ENCODE measurements around the gene NEIL1. TPM values are rescaled to one million over a fixed set of nuclear protein-coding genes. Genes with fewer than 3 reads are reported as not detected.
"Not testable (repeated sequence)": the region's sequence is repeated elsewhere in the genome, so short reads cannot be mapped to it uniquely, and the experiment has no call there.

Gene NEIL1
- polyA plus RNA-seq, 1 experiment = 1.1 TPM

GRCh38 chr15:75380773-75381172 lies 33.9 kb downstream of the NEIL1 start:
- no peak for DNase-seq (ENCODE audit: low read depth, low spot score)
- no peaks in the 10 kb centered on the region for H3K9me3 ChIP-seq (ENCODE audit: control insufficient read depth, insufficient read depth, low read length)
- no peak overlapping the region for H3K4me3 ChIP-seq (ENCODE audit: low read depth, low read length)
- no peaks in the 10 kb centered on the region for H3K27me3 ChIP-seq (ENCODE audit: control insufficient read depth, insufficient read depth, low read length)
- ChIA-PET CTCF (interaction anchor here (0.7 kb wide), 1 partner anchor 267 kb away, joined by 4 read pairs; no protein-coding TSS in a partner anchor), POLR2A (no interaction called here)
- TF ChIP-seq, protein P1, sequence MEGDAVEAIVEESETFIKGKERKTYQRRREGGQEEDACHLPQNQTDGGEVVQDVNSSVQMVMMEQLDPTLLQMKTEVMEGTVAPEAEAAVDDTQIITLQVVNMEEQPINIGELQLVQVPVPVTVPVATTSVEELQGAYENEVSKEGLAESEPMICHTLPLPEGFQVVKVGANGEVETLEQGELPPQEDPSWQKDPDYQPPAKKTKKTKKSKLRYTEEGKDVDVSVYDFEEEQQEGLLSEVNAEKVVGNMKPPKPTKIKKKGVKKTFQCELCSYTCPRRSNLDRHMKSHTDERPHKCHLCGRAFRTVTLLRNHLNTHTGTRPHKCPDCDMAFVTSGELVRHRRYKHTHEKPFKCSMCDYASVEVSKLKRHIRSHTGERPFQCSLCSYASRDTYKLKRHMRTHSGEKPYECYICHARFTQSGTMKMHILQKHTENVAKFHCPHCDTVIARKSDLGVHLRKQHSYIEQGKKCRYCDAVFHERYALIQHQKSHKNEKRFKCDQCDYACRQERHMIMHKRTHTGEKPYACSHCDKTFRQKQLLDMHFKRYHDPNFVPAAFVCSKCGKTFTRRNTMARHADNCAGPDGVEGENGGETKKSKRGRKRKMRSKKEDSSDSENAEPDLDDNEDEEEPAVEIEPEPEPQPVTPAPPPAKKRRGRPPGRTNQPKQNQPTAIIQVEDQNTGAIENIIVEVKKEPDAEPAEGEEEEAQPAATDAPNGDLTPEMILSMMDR (IDR thresholded peaks at IDR 0.05; ENCODE audit: low read depth, low read length) = no peak
- no peak overlapping the region for H3K27ac ChIP-seq (ENCODE audit: low read depth, low read length)

- DNase-seq (ENCODE audit: low read depth, low spot score); H3K27me3 ChIP-seq (ENCODE audit: control insufficient read depth, insufficient read depth, low read length); POLR2A ChIA-PET; CTCF ChIA-PET; H3K4me3 ChIP-seq (ENCODE audit: low read depth, low read length); H3K9me3 ChIP-seq (ENCODE audit: control insufficient read depth, insufficient read depth, low read length); H3K27ac ChIP-seq (ENCODE audit: low read depth, low read length): not testable (repeated sequence)
These were observed 37.1 kb downstream of the NEIL1 start for GRCh38 chr15:75383986-75384385.

DNA sequence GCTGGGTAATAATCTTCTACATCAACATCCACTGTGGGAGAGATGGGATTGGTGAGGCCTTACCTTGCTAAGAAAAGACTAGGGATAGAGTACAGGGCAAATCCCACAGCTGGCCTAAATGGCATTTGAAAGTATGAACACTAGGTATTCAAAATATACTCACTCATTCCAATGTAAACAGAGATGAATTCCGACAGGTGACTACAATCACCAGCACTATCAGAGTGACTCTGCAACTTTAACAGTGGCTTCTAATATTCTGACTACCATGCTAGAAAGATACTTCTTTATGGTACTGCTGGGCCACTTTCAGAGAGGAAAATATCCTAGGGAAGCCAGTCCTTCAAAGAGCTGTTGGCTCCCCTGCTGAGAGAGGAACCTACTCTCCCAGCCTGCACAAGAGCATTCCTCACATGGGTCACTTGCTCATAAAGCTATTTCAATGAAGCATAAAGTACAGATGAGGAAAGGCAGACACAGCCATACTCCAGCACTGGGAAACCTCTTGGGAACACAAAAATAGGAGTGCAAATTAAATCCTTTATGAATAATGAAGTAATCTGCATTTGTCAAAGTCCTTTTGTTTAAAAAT lies 43.0 kb downstream of the NEIL1 start:
- TF ChIP-seq, protein P1 (IDR thresholded peaks at IDR 0.05; ENCODE audit: low read depth, low read length) = no peak
- POLR2A ChIA-PET = no interaction called here
- CTCF ChIA-PET = no interaction called here
- Histone ChIP-seq H3K27me3 (ENCODE audit: control insufficient read depth, insufficient read depth, low read length) (no peaks in the 10 kb centered on the region), H3K27ac (ENCODE audit: low read depth, low read length) (no peak overlapping the region), H3K4me3 (ENCODE audit: low read depth, low read length) (no peak overlapping the region), H3K9me3 (ENCODE audit: control insufficient read depth, insufficient read depth, low read length) (no peaks in the 10 kb centered on the region)
- no peak for DNase-seq (ENCODE audit: low read depth, low spot score)

DNA sequence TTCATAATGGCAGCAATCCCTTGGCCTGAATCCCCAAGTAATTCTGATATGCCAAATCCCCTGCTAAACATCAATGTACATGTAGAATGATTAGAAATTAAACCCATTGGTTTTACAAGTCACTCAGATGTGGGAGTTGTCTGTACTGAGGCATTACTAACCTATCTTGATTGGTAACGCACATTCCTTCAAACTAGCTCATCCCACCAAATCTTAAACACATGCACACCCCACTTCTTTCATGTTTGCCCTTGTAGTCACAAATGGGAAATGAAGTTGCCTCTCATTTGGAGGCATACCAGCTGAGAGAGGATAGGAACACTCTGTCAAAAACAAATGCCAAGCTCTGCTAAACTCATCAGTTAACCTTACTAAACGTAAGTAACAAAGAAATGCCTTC lies 50.7 kb downstream of the NEIL1 start:
- TF ChIP-seq, protein P1 (IDR thresholded peaks at IDR 0.05; ENCODE audit: low read depth, low read length) = no peak
- POLR2A ChIA-PET = no interaction called here
- H3K27ac ChIP-seq (ENCODE audit: low read depth, low read length) = no peak overlapping the region
- H3K4me3 ChIP-seq (ENCODE audit: low read depth, low read length) = no peak overlapping the region
- CTCF ChIA-PET = interaction anchor here (0.7 to 1.1 kb wide), 2 partner anchors 29 to 405 kb away, joined by 3 to 5 read pairs; partner anchors contain the start of gene MAN2C1
- DNase-seq (ENCODE audit: low read depth, low spot score) = no peak
- no peaks in the 10 kb centered on the region for H3K9me3 ChIP-seq (ENCODE audit: control insufficient read depth, insufficient read depth, low read length)
- H3K27me3 ChIP-seq (ENCODE audit: control insufficient read depth, insufficient read depth, low read length) = no peaks in the 10 kb centered on the region

- ChIA-PET CTCF (interaction anchor here (0.6 kb wide), 2 partner anchors 48 to 705 kb away, joined by 3 read pairs; partner anchors contain the start of gene SIN3A), POLR2A (no interaction called here)
- Histone ChIP-seq H3K9me3 (ENCODE audit: control insufficient read depth, insufficient read depth, low read length) (no peaks in the 10 kb centered on the region), H3K27ac (ENCODE audit: low read depth, low read length) (no peak overlapping the region), H3K4me3 (ENCODE audit: low read depth, low read length) (no peak overlapping the region), H3K27me3 (ENCODE audit: control insufficient read depth, insufficient read depth, low read length) (no peaks in the 10 kb centered on the region)
- DNase-seq (ENCODE audit: low read depth, low spot score) = no peak
- TF ChIP-seq, protein P1 (IDR thresholded peaks at IDR 0.05; ENCODE audit: low read depth, low read length) = no peak
These were observed 57.1 kb downstream of the NEIL1 start for GRCh38 chr15:75403892-75404291.

Other genes starting within 250 kb of the NEIL1 start
- gene C15orf39, start 145.2 kb upstream of the NEIL1 start, polyA plus RNA-seq (2011; rRNA removed) = 2.1 and 3.3 TPM in 2 replicates
- gene GOLGA6C, start 88.7 kb upstream of the NEIL1 start, polyA plus RNA-seq (2011; rRNA removed) = not detected in 2 replicates
- gene GOLGA6D, start 64.2 kb upstream of the NEIL1 start, polyA plus RNA-seq (2011; rRNA removed) = not detected in 2 replicates
- gene COMMD4, start 11.0 kb upstream of the NEIL1 start, polyA plus RNA-seq (2011; rRNA removed) = 52.4 and 73.4 TPM in 2 replicates
- gene MAN2C1, start 21.6 kb downstream of the NEIL1 start, polyA plus RNA-seq (2011; rRNA removed) = 32.5 and 37.9 TPM in 2 replicates
- gene SIN3A, start 104.7 kb downstream of the NEIL1 start, polyA plus RNA-seq (2011; rRNA removed) = 27.4 and 28.0 TPM in 2 replicates
- 49.6 TPM in 2 replicates for gene PTPN9, start 232.3 kb downstream of the NEIL1 start, polyA plus RNA-seq (2011; rRNA removed)